ENCODE data around the gene ITGB3.

The ITGB3 gene

DNA sequence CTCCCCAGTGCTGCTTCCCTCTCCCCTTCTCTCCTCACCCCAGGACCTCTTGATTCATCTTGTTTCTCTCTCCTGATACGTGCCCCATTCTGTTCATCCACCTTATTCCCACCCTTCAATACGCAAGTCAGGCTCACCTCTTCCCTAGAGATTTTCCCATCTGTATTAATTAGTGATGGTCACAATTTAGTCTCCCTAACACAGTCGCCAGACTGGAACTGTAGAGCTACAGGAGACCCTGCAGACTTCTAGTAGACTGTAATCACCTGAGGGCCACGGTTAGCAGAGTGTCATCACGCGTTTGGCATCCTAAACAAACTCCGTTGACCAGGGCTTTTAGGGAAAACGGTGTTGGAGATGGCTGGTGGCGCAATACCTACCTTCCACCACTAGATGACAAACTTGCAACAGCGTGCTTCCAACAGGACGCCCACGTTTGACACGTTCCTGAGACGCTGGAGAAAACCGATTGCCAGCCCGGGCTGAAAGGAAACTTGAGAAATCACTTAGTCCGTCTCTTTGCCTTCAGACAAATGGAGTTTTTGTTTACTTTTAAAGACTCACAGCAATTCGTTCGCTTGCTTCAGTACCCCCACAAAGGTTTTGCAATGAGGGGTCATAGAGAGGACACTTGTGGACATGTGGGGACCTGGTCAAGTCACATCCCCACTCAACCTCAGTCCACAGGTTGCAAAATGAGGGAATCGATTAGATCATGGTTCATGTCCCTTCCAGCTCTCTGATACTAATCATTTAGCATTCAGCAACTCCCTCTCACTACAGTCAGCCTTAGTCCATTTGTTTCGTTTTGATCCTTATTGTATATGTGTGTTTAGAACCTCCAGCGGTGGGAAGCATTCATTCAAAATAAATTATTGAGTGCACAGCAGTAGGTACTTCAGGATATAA is 23.8 kb upstream of the ITGB3 start:
- Histone ChIP-seq H3K9ac (ENCODE audit: low read depth, low read length) (0 out of 2 replicates have a peak overlapping the region, but pooled peaks have one; percentile 14), H3K36me3 (ENCODE audit: insufficient read depth, low read length) (no peaks in the 10 kb centered on the region), H3K9me3 (ENCODE audit: control insufficient read depth, insufficient read depth, low read length) (no peaks in the 10 kb centered on the region), H3K4me1 (ENCODE audit: insufficient read depth, low read length) (no peaks in the 10 kb centered on the region; the same call in 1 of the 2 replicates)

DNA sequence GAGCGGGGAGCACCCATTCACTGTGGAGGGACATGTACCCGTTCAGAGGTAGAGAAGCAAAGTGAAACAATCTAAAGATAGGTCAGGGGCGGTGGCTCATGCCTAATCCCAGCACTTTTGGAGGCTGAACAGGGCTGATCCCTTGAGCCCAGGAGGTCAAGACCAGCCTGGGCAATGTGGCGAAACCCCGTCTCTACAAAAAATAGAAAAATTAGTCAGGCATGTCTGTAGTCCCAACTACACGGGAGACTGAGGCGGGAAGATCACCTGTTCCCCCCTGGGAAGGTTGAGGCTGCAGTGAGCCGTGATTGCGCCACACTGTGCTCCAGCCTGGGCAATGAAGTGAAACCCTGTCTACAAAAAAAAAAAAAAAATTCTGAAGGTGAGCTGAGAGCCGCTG is 22.8 kb upstream of the ITGB3 start:
- Histone ChIP-seq H3K4me1 (ENCODE audit: insufficient read depth, low read length) (no peaks in the 10 kb centered on the region; the same call in 1 of the 2 replicates), H3K9ac (ENCODE audit: low read depth, low read length) (no peak overlapping the region), H3K36me3 (ENCODE audit: insufficient read depth, low read length) (no peaks in the 10 kb centered on the region), H3K9me3 (ENCODE audit: control insufficient read depth, insufficient read depth, low read length) (no peaks in the 10 kb centered on the region)

- H3K36me3 ChIP-seq (ENCODE audit: insufficient read depth, low read length), result no peaks in the 10 kb centered on the region
- H3K9me3 ChIP-seq (ENCODE audit: control insufficient read depth, insufficient read depth, low read length), result no peaks in the 10 kb centered on the region
- no peaks in the 10 kb centered on the region; the same call in 1 of the 2 replicates for H3K4me1 ChIP-seq (ENCODE audit: insufficient read depth, low read length)
- H3K9ac ChIP-seq (ENCODE audit: low read depth, low read length), result no peak overlapping the region
Observed at GRCh38 chr17:47231334-47231733, 22.3 kb upstream of the ITGB3 start.

DNA sequence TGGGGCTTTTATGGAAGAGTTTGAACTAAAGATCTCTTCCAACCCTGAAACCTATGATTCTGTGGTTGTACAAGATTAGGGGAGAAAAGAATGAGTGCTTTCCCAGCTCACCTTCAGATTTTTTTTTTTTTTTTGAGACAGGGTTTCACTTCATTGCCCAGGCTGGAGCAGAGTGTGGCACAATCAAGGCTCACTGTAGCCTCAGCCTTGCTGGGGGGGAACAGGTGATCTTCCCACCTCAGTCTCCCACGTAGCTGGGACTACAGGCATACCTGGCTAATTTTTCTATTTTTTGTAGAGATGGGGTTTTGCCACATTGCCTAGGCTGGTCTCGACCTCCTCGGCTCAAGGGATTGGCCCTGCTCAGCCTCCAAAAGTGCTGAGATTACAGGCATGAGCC is 21.8 kb upstream of the ITGB3 start:
- Histone ChIP-seq H3K9me3 (ENCODE audit: control insufficient read depth, insufficient read depth, low read length) (no peaks in the 10 kb centered on the region), H3K4me1 (ENCODE audit: insufficient read depth, low read length) (no peaks in the 10 kb centered on the region; the same call in 1 of the 2 replicates), H3K9ac (ENCODE audit: low read depth, low read length) (no peak overlapping the region), H3K36me3 (ENCODE audit: insufficient read depth, low read length) (no peaks in the 10 kb centered on the region)

DNA sequence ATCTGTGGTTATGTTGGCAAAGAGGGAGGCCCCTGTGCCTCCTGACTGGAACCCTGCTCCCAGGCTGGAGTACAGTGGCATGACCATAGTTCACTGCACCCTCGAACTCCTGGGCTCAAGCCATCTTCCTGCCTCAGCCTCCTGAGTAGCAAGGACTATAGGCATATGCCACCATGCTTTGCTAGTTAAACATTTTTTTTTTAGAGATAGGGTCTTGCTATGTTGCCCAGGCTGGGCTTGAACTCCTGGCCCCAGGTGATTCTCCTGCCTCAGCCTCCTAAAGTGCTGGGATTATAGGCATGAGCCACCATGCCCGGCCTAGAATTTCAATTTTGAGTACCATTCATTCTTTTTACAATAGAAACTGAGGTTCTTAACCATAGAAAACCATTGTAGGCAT is 21.2 kb upstream of the ITGB3 start:
- Histone ChIP-seq H3K9ac (ENCODE audit: low read depth, low read length) (no peak overlapping the region), H3K4me1 (ENCODE audit: insufficient read depth, low read length) (no peaks in the 10 kb centered on the region; the same call in 1 of the 2 replicates), H3K36me3 (ENCODE audit: insufficient read depth, low read length) (no peaks in the 10 kb centered on the region)

GRCh38 chr17:47235506-47235905 is 18.1 kb upstream of the ITGB3 start:
- Histone ChIP-seq H3K4me1 (ENCODE audit: insufficient read depth, low read length) (peaks cover 3% of the 10 kb centered on the region; the same call in 1 of the 2 replicates), H3K36me3 (ENCODE audit: insufficient read depth, low read length) (no peaks in the 10 kb centered on the region), H3K9me3 (ENCODE audit: control insufficient read depth, insufficient read depth, low read length) (no peaks in the 10 kb centered on the region), H3K9ac (ENCODE audit: low read depth, low read length) (no peak overlapping the region)

More for the DNA sequence above, 21.2 kb upstream of the ITGB3 start:
- no peaks in the 10 kb centered on the region for H3K9me3 ChIP-seq (ENCODE audit: control insufficient read depth, insufficient read depth, low read length)

DNA sequence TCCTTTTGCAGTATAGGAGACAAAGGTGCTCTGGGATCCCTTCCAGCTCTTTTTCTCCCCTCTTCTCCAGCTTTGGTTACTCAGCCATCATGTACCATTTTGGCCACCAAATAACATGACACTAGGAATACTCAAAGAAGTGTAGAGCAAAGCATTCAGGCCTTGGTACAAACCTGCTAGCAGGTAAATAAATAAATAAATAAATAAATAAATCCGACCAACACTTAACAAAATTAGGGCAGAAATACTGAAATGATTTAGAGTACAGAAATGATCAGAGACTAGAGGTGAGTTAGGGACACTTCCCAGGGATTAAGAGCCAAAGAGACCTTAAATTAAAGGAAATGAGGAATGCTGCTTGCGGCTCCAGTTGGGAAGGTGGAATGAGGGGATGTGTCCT is 17.7 kb upstream of the ITGB3 start:
- no peaks in the 10 kb centered on the region for H3K9me3 ChIP-seq (ENCODE audit: control insufficient read depth, insufficient read depth, low read length)
- H3K4me1 ChIP-seq (ENCODE audit: insufficient read depth, low read length), result peaks cover 4% of the 10 kb centered on the region; the same call in 1 of the 2 replicates
- no peak overlapping the region for H3K9ac ChIP-seq (ENCODE audit: low read depth, low read length)
- no peaks in the 10 kb centered on the region for H3K36me3 ChIP-seq (ENCODE audit: insufficient read depth, low read length)

DNA sequence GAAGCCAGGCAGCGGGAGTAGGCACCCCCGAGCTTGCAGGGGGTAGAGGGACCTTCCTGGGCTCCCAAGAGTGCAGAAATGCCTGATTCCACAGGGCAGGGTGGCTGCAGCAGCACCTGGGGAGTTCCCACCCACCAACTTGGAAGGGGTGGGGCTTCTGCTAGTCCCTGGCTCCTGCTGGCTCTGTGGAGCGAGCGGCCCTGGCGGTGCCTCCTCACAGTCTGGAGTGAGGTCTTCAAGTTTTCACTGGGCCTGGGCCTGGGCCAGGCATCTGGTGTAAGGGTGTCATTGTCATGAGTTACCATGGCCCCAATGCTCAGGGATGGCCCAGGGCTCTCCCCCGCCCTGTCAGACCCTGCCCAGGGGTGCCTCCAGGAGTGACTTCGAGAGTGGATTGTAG is 15.8 kb upstream of the ITGB3 start:
- Histone ChIP-seq H3K9me3 (ENCODE audit: control insufficient read depth, insufficient read depth, low read length) (no peaks in the 10 kb centered on the region), H3K4me1 (ENCODE audit: insufficient read depth, low read length) (peaks cover 4% of the 10 kb centered on the region; the same call in 1 of the 2 replicates), H3K36me3 (ENCODE audit: insufficient read depth, low read length) (no peaks in the 10 kb centered on the region), H3K9ac (ENCODE audit: low read depth, low read length) (no peak overlapping the region)

DNA sequence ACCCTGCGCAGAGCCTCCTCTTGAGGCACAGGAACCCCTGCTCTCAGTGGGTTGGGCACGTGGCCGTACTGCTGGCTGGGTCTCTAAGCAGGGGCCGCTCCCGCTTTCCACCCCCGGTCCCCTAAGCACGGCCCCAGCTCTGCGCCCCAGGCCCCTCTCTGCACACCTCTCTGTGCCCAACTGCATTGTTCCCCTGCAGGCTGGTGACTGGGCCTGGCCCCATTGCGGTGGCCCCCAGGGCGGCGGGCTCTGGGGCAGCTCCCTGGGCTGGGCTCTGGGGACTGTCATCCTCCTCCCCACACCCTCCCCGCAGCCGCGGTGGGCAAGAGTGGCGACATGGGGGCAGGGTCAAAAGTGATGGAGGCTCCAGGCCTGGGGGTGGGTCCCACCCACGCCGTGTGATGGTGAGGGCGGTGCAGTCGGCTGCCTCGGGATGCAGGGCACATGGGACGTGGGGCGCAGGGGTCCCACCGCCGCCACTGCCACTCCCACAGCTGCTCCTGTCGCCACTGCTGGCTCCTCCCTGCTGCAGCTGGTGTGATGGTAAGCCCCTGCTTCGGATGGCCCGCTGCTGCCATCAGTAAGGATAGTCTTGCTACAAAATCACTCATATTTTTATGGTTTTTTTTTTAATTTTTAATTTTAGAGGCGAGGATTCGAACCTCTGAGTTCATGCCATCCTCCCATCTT is 15.2 kb upstream of the ITGB3 start:
- Histone ChIP-seq H3K9ac (ENCODE audit: low read depth, low read length) (no peak overlapping the region), H3K4me1 (ENCODE audit: insufficient read depth, low read length) (peaks cover 4% of the 10 kb centered on the region; the same call in 1 of the 2 replicates), H3K9me3 (ENCODE audit: control insufficient read depth, insufficient read depth, low read length) (no peaks in the 10 kb centered on the region), H3K36me3 (ENCODE audit: insufficient read depth, low read length) (no peaks in the 10 kb centered on the region)

DNA sequence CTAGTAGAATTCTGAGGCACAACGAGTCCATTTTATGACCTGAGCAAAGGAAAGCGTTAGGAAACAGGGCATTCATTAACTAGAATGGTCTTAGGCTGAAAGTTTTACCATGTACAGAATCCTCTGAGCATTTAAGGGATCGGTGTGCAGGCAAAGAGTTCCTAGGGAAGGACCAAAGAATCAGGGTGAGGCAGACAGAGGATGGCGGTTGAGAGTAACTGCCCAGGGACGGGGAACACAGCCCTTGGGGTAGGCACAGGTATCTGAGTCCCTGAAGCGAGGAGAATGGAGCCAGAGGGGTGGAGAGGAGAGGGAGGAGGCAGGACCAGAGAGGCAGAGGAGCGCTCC is 14.0 kb upstream of the ITGB3 start:
- no peaks in the 10 kb centered on the region for H3K36me3 ChIP-seq (ENCODE audit: insufficient read depth, low read length)
- H3K9me3 ChIP-seq (ENCODE audit: control insufficient read depth, insufficient read depth, low read length), result no peaks in the 10 kb centered on the region
- H3K4me1 ChIP-seq (ENCODE audit: insufficient read depth, low read length), result peaks cover 4% of the 10 kb centered on the region; the same call in 1 of the 2 replicates
- H3K9ac ChIP-seq (ENCODE audit: low read depth, low read length), result no peak overlapping the region

DNA sequence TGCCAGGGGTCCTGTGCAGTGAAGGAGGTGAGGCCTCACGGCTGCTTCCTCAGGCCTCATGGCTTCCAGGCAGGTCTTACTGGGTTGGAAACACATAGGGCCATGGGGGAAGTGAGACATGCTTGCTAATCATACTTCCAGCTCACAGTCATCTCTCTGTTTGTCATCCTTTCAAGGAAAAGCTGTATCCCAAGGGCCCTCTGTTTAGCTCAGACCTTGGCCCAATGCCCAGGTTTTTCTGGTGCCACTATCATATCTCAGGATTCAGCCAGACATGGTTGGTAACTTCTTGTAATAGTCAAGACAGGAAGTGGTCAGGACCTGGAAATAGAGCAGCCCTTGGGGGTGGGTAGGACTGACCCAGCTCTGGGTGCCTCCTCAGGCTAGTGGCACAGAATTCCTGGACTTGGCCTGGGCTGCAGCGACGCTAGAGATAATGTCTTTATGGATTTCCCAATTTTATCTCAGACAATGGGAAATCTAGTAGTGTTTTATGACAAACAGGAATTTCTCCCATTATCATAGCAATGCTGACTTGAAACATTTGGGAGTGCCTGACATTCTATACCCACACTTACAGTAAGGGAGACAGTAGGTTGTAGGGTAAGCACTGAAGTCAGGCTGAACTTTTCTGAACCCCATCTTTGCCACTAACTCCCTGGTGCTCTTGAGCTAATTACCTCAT is 13.5 kb upstream of the ITGB3 start:
- no peaks in the 10 kb centered on the region for H3K9me3 ChIP-seq (ENCODE audit: control insufficient read depth, insufficient read depth, low read length)
- peaks cover 4% of the 10 kb centered on the region; the same call in 1 of the 2 replicates for H3K4me1 ChIP-seq (ENCODE audit: insufficient read depth, low read length)
- no peak overlapping the region for H3K9ac ChIP-seq (ENCODE audit: low read depth, low read length)
- no peaks in the 10 kb centered on the region for H3K36me3 ChIP-seq (ENCODE audit: insufficient read depth, low read length)

DNA sequence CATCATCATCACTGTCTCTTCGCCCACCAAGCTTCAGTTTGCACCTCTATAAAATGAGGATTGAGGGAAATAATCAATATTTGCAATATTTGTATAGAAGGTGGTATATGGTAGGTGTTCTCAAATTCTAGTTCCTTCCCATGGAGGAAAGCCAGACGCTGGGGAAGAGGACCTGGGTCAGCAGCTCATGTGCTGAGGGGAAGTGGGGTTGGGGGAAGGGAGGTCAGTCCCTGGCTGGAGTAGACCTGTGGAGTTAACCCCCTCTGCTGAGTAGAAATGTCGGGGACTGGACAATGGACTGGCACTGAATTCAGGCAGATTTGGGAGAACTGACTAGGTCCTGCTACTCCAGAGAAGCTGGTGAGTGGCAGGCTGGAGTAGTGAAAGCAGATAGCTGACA is 12.8 kb upstream of the ITGB3 start:
- H3K36me3 ChIP-seq (ENCODE audit: insufficient read depth, low read length), result no peaks in the 10 kb centered on the region
- peaks cover 4% of the 10 kb centered on the region; the same call in 1 of the 2 replicates for H3K4me1 ChIP-seq (ENCODE audit: insufficient read depth, low read length)
- no peaks in the 10 kb centered on the region for H3K9me3 ChIP-seq (ENCODE audit: control insufficient read depth, insufficient read depth, low read length)
- no peak overlapping the region for H3K9ac ChIP-seq (ENCODE audit: low read depth, low read length)

DNA sequence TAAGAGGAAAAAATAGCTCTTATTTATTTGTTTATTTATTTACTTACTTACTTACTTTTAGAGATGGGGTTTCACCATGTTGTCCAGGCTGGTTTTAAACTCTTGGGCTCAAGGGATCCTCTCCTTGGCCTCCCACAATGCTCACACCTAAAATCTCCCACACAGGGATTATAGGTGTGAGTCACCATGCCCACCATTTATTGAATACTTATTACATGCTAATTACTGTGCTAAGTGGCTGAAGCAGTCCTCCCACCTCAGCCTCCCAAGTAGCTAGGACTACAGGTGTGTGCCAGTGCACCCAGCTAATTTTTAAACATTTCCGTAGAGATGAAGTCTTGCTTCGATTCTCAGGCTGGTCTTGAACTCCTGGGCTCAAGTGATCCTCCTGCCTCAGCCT is 11.0 kb upstream of the ITGB3 start:
- Histone ChIP-seq H3K9me3 (ENCODE audit: control insufficient read depth, insufficient read depth, low read length) (no peaks in the 10 kb centered on the region), H3K9ac (ENCODE audit: low read depth, low read length) (no peak overlapping the region), H3K4me1 (ENCODE audit: insufficient read depth, low read length) (peaks cover 4% of the 10 kb centered on the region; the same call in 1 of the 2 replicates), H3K36me3 (ENCODE audit: insufficient read depth, low read length) (no peaks in the 10 kb centered on the region)

All from ES-I3 (cell line).